Measurements from ENCODE around the gene EZH2.

EZH2 gene

GRCh38 chr7:148884049-148884298, at the start of gene EZH2:
TSS of gene EZH2 (minus strand) at chr7:148884291. CDS start at chr7:148847298, 36,993 bp downstream.
- peak within 1 kb of the TSS; percentile 79 for H3K4me3 ChIP-seq (replicated peaks; ENCODE audit: low read depth, low read length)
- no peak for DNase-seq (ENCODE audit: low read depth)
- no peak for TF ChIP-seq CTCF (IDR thresholded peaks at IDR 0.05; ENCODE audit: low read length, missing control alignments)

- TF ChIP-seq CTCF (IDR thresholded peaks at IDR 0.05; ENCODE audit: low read length, missing control alignments), result no peak
Observed at GRCh38 chr7:148931470-148931869, 47.4 kb upstream of the EZH2 start.

GRCh38 chr7:148930335-148930734, 46.2 kb upstream of the EZH2 start:
- TF ChIP-seq CTCF (IDR thresholded peaks at IDR 0.05; ENCODE audit: low read length, missing control alignments), result no peak
- no peak for DNase-seq (ENCODE audit: low read depth)
- H3K4me3 ChIP-seq (replicated peaks; ENCODE audit: low read depth, low read length), result no peak overlapping the region

More at GRCh38 chr7:148931470-148931869, 47.4 kb upstream of the EZH2 start:
- no peak overlapping the region for H3K4me3 ChIP-seq (replicated peaks; ENCODE audit: low read depth, low read length)
- no peak for DNase-seq (ENCODE audit: low read depth)

- no peak for TF ChIP-seq CTCF (IDR thresholded peaks at IDR 0.05; ENCODE audit: low read length, missing control alignments)
- H3K4me3 ChIP-seq (replicated peaks; ENCODE audit: low read depth, low read length), result no peak overlapping the region
- no peak for DNase-seq (ENCODE audit: low read depth)
Observed at GRCh38 chr7:148929176-148929575, 45.1 kb upstream of the EZH2 start.

- H3K4me3 ChIP-seq (replicated peaks; ENCODE audit: low read depth, low read length), result no peak overlapping the region
- no peak for DNase-seq (ENCODE audit: low read depth)
- TF ChIP-seq CTCF (IDR thresholded peaks at IDR 0.05; ENCODE audit: low read length, missing control alignments), result no peak
Observed at GRCh38 chr7:148927123-148928045, 43.3 kb upstream of the EZH2 start.

GRCh38 chr7:148925836-148926235, 41.7 kb upstream of the EZH2 start:
- no peak for TF ChIP-seq CTCF (IDR thresholded peaks at IDR 0.05; ENCODE audit: low read length, missing control alignments)
- DNase-seq (ENCODE audit: low read depth), result no peak

GRCh38 chr7:148924011-148924410, 39.9 kb upstream of the EZH2 start:
- DNase-seq (ENCODE audit: low read depth), result no peak
- TF ChIP-seq CTCF (IDR thresholded peaks at IDR 0.05; ENCODE audit: low read length, missing control alignments), result no peak
- no peak overlapping the region for H3K4me3 ChIP-seq (replicated peaks; ENCODE audit: low read depth, low read length)

More at GRCh38 chr7:148925836-148926235, 41.7 kb upstream of the EZH2 start:
- no peak overlapping the region for H3K4me3 ChIP-seq (replicated peaks; ENCODE audit: low read depth, low read length)

Measured in fibroblast of pulmonary artery (primary cell).